Left ventricle myocardium superior (tissue), 1 donor: ENCODE results near the gene FEN1. TPM values are rescaled to one million over a fixed set of nuclear protein-coding genes. Genes with fewer than 3 reads are reported as not detected.
A peak's percentile ranks its signal among the peaks of the same experiment; 100 is the strongest.

Source experiments
- ATAC-seq: fragments of 200-7000 bp; cut with Tn5 transposase; one replicate; pipeline ENCODE4 v1.9.1; 2020; ENCODE audit warnings: mild to moderate bottlenecking, moderate library complexity
- DNase-seq: peaks from one replicate; pipeline ENCODE4 v3.0.0-alpha.2; 2020
- intact Hi-C: fragments of 100-400 bp; cut with micrococcal nuclease; formaldehyde crosslinking; loops from one replicate; pipeline ENCODE4 v1.11.0; 2022
- total RNA-seq: library from RNA; stranded (reverse); fragmentation: NEBNext Ultra II Directional; extraction: Animal tissue kit (Norgen Biotek cat#: 25700); gene quantifications from one replicate; pipeline ENCODE4 v1.2.1, GENCODE V29; 2021
- donor health status: DM: no; HTN: yes; CAD: no; lungs with severe emphysema.

FEN1 gene
- total RNA-seq, 1 donor from 2014 or later: 6.4 TPM

DNA sequence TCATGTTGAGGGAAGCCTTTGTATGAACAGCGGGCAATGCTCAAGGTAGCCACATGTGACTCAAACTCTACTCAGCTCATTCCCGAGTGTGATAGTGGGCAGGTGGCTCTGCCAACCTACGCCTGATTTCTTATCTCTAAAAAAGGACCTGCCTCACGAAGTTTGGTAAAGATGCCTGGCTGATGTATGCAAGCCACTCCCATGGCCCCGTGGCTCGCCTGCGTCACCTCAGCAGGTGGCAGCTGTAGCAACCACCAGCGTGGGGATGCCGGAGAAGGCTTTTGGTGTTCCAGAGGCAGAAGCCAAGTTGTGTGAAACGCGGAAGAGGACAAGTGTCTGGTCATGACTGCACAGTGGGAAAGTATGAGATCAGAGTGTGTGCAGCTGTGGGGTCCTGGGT is 40.8 kb downstream of the FEN1 start:
- no peak for ATAC-seq
- intact Hi-C loops: no loop called here
- DNase-seq: no peak

DNA sequence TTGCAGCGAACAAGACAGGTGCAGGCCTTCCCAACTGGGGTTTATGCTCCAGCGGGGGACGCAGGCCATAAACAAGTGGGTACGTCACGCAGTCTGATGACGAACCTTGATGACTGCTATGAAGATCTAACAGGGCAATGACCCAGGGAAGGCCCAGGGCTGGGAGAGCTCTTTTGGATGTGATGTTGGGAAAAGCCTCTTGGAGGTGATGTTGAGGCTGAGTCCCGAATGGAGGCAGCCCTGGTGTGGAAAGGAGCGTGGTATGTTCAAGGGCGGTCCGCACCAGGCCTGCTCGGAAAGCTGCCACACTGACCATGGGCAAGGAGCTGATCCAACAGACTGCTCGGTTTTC is 41.2 kb downstream of the FEN1 start:
- no peak for ATAC-seq
- intact Hi-C loops: no loop called here
- no peak for DNase-seq

DNA sequence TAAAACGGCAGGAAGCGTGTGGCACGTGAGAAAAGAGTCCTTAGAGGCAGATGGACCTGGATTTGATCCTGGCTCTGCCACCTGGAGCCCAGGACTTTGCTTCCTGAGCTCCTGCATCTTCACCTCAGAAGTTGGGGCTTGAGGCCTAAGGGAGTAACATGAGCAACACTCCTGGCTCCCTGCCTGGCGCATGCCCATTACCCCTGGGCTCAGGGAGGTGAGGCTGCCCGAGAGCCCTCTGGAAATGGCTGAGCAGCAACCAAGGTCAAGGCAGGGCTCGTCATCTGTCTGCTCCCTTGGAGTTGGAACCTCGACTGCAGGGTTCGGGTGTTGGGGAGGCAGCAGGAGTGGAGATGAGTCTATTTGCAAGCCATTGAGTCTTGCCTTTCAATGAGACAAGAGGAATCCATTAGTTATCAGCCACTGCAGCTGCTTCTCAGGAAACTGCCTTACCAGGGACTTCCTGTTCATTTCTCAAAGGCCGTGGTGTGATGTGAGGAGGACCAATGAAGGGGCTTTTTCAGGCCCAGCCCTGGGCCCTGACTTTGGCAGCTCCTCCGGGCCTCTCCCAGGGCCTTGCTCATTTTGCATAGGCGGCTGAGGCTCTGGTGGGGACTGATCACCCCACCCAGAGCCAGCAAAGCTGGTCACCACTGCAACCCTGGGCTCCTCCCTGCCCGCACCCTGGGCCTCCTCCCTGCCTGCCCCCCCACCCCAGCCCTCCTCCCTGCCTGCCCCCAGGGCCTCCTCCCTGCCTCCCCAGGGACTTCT is 41.8 kb downstream of the FEN1 start:
- peak; percentile 72 for ATAC-seq
- DNase-seq: peak; percentile 73
- intact Hi-C loops: no loop called here

DNA sequence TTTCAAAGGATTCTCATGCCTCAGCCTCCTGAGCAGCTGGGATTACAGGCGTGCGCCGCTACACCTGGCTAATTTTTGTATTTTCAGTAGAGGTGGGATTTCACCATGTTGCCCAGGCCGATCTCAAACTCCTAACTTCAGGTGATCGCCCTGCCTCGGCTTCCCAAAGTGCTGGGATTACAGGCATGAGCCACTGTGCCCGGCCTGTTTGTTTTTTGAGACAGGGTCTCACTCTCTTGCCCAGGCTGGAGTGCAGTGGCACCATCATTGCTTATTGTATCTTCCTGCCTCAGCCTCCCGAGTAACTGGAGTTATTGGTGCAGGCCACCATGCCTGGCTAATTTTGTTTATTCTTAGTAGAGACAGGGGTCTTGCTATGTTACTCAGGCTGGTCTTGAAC is 43.5 kb downstream of the FEN1 start:
- DNase-seq (no peak), ATAC-seq (no peak)
- intact Hi-C loops: no loop called here

DNA sequence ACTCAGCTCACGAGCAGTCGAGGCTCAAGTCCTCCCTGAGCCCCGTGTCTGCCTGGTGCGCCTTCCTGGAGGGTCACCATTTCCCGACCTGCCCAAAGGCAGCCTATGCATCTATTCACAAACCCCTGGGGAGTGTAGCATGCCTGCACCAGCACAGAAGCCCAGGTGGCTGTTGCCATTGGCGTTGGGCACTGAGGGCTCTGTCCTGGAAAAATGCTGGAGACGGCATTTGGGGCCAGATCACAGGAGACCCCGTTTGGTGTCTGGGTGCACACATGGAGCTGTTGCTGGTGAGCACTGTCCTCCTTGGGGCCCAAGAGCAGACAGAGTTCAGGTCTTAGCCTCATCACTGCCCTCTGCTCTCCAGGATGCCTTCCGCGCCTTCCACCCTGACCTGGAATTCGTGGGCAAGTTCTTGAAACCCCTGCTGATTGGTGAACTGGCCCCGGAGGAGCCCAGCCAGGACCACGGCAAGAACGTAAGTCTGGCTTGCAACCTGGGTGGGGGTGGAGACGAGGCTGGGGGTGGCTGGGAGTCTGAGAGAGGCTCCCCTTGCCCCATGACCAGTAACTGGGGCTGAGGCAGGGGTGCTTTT is 44.8 kb downstream of the FEN1 start:
- intact Hi-C loops: no loop called here
- DNase-seq (no peak), ATAC-seq (no peak)

DNA sequence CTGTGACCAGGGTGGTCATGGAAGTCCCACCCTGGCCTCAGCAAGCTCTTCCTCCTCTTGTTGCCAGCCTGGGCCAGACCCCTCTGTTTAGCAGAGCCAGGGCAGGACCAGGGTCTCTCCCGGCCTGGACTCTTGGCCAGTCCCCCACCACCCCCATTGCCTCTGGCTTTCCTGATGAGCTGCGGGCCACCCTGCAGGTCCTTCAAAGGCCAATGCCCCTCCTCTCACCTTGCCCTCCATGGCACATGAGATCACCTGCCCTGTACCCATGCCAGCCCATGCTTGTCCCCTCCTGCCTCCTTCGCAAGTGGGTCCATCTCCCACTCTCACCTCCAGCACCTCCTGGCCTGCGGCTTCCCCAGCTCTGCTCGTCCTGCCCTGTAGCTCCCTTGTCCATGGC is 45.8 kb downstream of the FEN1 start:
- DNase-seq (no peak), ATAC-seq (no peak)
- intact Hi-C loops: no loop called here

DNA sequence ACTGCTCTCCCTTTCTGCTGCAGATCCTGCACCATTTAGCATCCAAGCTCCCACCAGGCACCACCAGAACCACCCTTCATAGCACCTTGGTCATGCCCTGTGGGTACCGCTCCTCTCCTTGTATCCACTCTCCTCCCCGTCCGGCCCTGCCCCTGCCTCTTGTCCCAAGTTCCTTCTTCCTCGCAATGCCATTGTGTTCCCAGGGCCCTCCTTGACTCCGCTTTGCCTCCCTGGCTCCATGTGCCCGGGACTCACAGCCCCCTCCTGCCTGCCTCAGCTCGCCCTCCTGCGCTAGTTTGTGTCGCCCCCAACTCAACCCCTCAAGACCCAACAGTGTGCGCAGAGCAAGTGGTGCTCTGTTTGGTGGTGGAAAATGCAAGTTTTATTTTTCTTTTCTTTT is 46.2 kb downstream of the FEN1 start:
- DNase-seq (no peak), ATAC-seq (no peak)
- intact Hi-C loops: no loop called here

DNA sequence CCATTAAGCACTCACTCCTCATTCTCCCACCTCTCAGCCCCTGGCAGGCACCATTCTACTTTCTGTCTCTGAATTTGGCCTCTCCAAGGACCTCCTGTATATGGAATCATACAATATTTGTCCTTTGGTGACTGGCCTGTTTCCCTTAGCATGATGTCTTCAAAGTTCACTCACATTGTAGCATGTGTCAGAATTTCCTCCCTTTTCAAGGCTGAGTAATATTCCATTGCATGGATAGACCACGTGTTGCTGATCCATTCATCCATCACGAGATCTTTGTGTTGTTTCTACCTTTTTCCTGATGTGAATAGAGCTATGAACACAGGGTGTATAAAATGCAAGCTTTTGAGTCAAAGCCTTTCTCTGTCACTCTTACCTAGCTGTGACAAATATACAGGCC is 47.0 kb downstream of the FEN1 start:
- ATAC-seq (no peak), DNase-seq (no peak)
- intact Hi-C loops: no loop called here

DNA sequence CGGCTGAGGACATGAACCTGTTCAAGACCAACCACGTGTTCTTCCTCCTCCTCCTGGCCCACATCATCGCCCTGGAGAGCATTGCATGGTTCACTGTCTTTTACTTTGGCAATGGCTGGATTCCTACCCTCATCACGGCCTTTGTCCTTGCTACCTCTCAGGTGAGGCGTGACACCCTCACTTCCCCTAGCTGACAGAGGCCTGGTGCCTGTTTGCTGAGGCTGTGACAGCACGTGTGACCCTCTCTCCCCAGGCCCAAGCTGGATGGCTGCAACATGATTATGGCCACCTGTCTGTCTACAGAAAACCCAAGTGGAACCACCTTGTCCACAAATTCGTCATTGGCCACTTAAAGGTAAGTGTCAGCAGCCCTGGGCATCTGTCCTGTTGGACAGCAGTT is 47.7 kb downstream of the FEN1 start:
- intact Hi-C loops: no loop called here
- ATAC-seq: no peak
- no peak for DNase-seq

DNA sequence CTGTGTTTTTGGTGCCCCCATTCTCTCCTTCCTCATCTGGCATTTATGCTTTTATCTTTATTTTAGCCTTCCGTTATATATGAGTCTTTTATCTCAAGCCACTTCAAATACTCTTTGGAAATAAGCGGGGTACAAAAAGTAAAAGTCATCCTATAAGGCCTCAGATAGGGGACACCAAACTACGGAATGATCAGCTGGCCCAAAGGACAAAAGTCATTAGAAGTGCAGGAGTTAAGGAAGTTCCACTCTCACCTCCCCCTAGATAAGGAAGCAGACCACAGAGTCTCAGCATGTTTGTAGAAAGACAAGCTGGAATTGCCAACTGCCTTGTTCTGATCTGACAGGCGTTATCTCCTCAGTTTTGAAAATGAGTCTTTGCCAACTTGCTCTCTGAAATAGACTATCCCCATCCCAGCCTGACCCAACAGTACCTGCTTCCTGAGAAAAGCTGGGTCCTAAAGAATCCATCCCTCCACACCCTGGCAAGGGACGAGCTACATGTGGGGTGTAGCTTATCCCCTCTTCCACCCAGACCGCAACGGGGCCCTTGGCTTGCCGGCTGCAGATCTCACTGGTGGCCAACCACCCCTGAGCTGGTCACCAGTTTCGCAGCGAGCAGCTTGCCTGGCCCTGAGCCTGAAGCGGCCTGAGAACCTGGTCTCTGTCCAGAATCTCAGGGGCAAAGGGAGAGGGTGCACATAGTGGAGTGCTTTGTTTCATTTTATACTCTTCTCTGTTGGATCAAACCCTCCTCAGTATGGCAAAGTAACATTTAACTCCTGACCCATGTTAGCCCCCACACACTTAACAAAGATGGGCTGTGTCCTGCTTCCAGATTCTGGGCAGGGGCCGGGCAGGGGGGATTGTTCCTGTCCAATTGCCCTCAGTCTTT is 49.2 kb downstream of the FEN1 start:
- DNase-seq: peak; percentile 61

DNA sequence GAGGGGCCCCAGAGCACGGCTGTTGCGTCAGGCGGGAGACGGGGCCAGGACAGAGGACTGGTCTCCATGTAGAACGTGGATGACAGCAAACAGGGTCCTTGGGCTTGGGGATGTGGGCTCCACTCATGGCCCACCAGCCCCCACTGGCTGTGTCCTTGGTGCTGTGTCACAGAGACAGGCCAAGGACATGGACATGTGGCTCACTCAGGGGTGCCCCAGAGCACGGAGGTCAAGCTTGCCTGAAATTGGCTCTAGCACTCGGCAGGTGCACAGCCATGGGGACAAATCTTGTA is 49.8 kb downstream of the FEN1 start:
- DNase-seq (no peak), ATAC-seq (peak; percentile 43)
- intact Hi-C loops: no loop called here

More for the DNA sequence above, 49.2 kb downstream of the FEN1 start:
- peak; percentile 89 for ATAC-seq
- intact Hi-C loops: no loop called here

DNA sequence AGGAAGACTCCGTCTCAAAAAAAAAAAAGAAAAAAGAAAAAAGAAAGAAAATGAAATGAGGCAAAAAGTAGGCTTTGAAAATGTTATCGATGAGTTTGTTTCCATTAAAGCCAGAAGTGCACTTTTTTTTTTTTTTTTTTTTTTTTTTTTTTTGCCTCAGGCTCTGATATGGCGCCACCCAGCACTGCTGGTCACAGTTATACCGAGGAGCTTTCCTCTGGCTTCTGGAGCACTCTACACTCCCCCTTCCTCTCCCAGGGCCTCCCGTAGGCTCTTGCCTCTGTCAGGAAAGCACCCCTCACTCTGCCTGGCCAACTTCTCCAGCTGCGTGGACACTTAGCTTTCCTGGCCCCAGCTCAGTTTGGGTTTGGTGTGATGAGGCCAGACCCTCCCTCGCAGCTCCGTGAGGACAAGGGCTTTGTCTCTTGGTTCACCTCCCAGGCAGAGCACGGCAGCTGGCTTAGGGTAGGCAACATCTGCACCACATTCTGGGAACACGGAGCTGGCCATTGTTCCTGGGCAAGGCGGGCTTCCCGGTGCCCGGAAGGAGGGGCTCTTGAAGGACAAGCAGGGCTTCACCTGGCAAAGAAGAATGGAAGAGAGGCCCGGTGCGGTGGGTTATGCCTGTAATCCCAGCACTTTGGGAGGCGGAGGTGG is 52.3 kb downstream of the FEN1 start:
- intact Hi-C loops: no loop called here
- no peak for DNase-seq
- no peak for ATAC-seq

DNA sequence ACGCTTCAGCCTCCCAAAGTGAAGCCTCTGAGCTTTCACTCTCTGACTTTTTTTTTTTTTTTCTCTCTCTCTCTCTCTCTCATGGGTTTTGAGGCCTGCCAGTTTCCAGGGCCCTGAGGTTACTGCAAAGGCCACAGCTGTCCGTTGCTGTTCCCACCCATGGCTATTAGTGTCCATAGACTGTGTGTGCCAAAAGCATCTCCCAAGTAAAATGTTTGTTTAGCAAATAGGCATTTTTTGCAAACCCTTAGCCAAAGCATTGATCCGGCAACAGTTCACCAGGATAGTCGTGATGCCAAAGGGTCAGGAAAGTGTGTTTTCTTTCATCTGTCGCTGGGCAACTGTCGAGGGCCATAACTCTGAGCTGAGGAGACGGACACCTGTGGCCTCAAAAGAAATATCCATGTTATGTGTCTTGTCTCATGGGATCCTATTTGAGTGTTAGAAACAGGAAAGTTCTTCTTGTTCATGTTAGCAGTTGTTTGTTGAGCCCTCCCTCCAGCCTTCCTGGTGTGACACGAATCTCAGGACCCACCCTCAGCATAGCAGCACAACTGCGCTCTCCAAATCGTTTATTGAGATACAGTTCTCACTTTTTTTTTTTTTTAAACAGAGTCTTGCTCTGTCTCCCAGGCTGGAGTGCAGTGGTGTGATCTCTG is 53.8 kb downstream of the FEN1 start:
- intact Hi-C loops: no loop called here
- no peak for ATAC-seq

More for the DNA sequence above, 53.8 kb downstream of the FEN1 start:
- DNase-seq: no peak

Other genes with a start within 250 kb of the FEN1 start
- 32.5 TPM for gene SYT7, start 211.8 kb upstream of the FEN1 start, total RNA-seq
- gene DAGLA, start 112.5 kb upstream of the FEN1 start, total RNA-seq: 5.5 TPM
- gene MYRF, start 40.3 kb upstream of the FEN1 start, total RNA-seq: 2.1 TPM
- 130 TPM for gene TMEM258, start 312 bp upstream of the FEN1 start, total RNA-seq
- gene FADS1, start 24.1 kb downstream of the FEN1 start, total RNA-seq: 26.3 TPM
- 24.7 TPM for gene FADS2, start 35.4 kb downstream of the FEN1 start, total RNA-seq
- 69.7 TPM for gene FADS3, start 98.6 kb downstream of the FEN1 start, total RNA-seq
- 11.1 TPM for gene RAB3IL1, start 124.7 kb downstream of the FEN1 start, total RNA-seq
- 1.1 TPM for gene BEST1, start 157.4 kb downstream of the FEN1 start, total RNA-seq
- 2,305 TPM for gene FTH1, start 174.7 kb downstream of the FEN1 start, total RNA-seq